Measurements from ENCODE around the gene HMGCLL1.

Gene HMGCLL1

GRCh38 chr6:55584654-55585354, 5.8 kb upstream of the HMGCLL1 start:
- ATAC-seq (ENCODE audit: insufficient read depth, low read depth) (no peak), DNase-seq (no peak)
- H3K9me3 ChIP-seq (ENCODE audit: insufficient read depth, low read length, severe bottlenecking): no peaks in the 10 kb centered on the region
- H3K4me2 ChIP-seq (ENCODE audit: insufficient read depth, low read length): no peak overlapping the region
- no peaks in the 10 kb centered on the region for H4K20me1 ChIP-seq (ENCODE audit: insufficient read depth, low read length)
- H3K4me1 ChIP-seq (ENCODE audit: insufficient read depth, low read length): no peaks in the 10 kb centered on the region
- H3K27me3 ChIP-seq (ENCODE audit: insufficient read depth, low read length, poor library complexity): no peaks in the 10 kb centered on the region
- no peak for TF ChIP-seq EZH2 (IDR thresholded peaks at IDR 0.05; ENCODE audit: borderline replicate concordance, low read depth, low read length, severe bottlenecking)
- TF ChIP-seq CTCF (IDR thresholded peaks at IDR 0.05; ENCODE audit: borderline replicate concordance, extremely low read depth, low read length, poor library complexity, severe bottlenecking): no peak
- no peak overlapping the region for H3K27ac ChIP-seq (ENCODE audit: low read length)
- H3K36me3 ChIP-seq (ENCODE audit: insufficient read depth, low read length): no peaks in the 10 kb centered on the region
- no peaks in the 10 kb centered on the region for H3K79me2 ChIP-seq (ENCODE audit: insufficient read depth, low read length)
- no peak overlapping the region for H3K4me3 ChIP-seq (ENCODE audit: low read depth in 1 of 2, low read length in 2 of 2)
- no peak overlapping the region for H3K9ac ChIP-seq (ENCODE audit: low read depth, low read length)
- no peak overlapping the region for H2AFZ ChIP-seq (ENCODE audit: low read depth, low read length)

DNA sequence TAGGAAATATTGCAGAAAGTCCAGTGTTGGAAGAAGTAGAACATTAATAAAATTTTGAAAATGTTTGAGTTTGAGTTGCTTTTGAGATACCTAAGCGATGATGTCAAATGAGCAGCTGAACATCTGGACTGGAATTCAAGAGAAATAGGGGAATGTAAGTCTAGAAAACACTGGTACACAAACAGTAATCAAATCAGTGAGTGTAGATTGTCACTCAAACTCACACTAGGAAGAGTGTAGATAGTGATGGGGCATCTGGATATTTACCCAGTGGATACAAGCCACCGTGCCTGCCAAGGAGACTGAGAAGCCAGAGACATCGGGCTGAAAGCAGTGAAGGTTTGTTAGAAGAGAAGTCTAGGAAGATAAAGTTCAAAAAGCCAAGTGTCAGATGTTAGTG, 2.2 kb downstream of the HMGCLL1 start:
- H3K4me3 ChIP-seq (ENCODE audit: low read depth in 1 of 2, low read length in 2 of 2): no peak overlapping the region
- no peaks in the 10 kb centered on the region for H3K36me3 ChIP-seq (ENCODE audit: insufficient read depth, low read length)
- TF ChIP-seq CTCF (IDR thresholded peaks at IDR 0.05; ENCODE audit: borderline replicate concordance, extremely low read depth, low read length, poor library complexity, severe bottlenecking) (no peak), EZH2 (IDR thresholded peaks at IDR 0.05; ENCODE audit: borderline replicate concordance, low read depth, low read length, severe bottlenecking) (no peak)
- H4K20me1 ChIP-seq (ENCODE audit: insufficient read depth, low read length): no peaks in the 10 kb centered on the region
- no peaks in the 10 kb centered on the region for H3K4me1 ChIP-seq (ENCODE audit: insufficient read depth, low read length)
- H3K79me2 ChIP-seq (ENCODE audit: insufficient read depth, low read length): no peaks in the 10 kb centered on the region
- ATAC-seq (ENCODE audit: insufficient read depth, low read depth): no peak
- H3K4me2 ChIP-seq (ENCODE audit: insufficient read depth, low read length): no peak overlapping the region
- DNase-seq: no peak
- H3K9me3 ChIP-seq (ENCODE audit: insufficient read depth, low read length, severe bottlenecking): peaks cover 5% of the 10 kb centered on the region
- H2AFZ ChIP-seq (ENCODE audit: low read depth, low read length): no peak overlapping the region
- no peaks in the 10 kb centered on the region for H3K27me3 ChIP-seq (ENCODE audit: insufficient read depth, low read length, poor library complexity)
- no peak overlapping the region for H3K9ac ChIP-seq (ENCODE audit: low read depth, low read length)
- no peak overlapping the region for H3K27ac ChIP-seq (ENCODE audit: low read length)

DNA sequence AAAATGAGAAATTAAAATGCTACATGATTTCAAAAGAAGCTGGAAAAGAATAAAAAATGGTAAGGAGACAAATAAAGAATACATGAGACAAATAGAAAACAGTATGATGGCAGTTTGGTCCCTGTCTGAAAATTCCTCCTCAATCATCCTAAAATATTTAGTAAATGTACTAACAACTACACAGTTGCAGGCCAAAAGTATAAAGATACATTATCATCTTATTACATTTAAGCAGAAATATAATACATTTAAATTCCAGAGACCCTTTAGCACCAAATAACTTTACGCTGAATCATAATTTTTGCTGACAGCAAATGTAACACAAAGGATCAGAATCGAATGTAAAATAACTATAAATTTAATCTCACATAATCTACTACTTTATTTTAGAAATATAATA, 4.4 kb downstream of the HMGCLL1 start:
- DNase-seq: no peak
- Histone ChIP-seq H3K4me3 (ENCODE audit: low read depth in 1 of 2, low read length in 2 of 2) (no peak overlapping the region), H3K27ac (ENCODE audit: low read length) (no peak overlapping the region), H3K4me1 (ENCODE audit: insufficient read depth, low read length) (no peaks in the 10 kb centered on the region), H3K36me3 (ENCODE audit: insufficient read depth, low read length) (no peaks in the 10 kb centered on the region), H3K27me3 (ENCODE audit: insufficient read depth, low read length, poor library complexity) (no peaks in the 10 kb centered on the region), H3K9ac (ENCODE audit: low read depth, low read length) (no peak overlapping the region), H3K4me2 (ENCODE audit: insufficient read depth, low read length) (no peak overlapping the region), H4K20me1 (ENCODE audit: insufficient read depth, low read length) (no peaks in the 10 kb centered on the region), H3K79me2 (ENCODE audit: insufficient read depth, low read length) (no peaks in the 10 kb centered on the region), H2AFZ (ENCODE audit: low read depth, low read length) (no peak overlapping the region), H3K9me3 (ENCODE audit: insufficient read depth, low read length, severe bottlenecking) (peaks cover 5% of the 10 kb centered on the region)
- ATAC-seq (ENCODE audit: insufficient read depth, low read depth): no peak
- TF ChIP-seq CTCF (IDR thresholded peaks at IDR 0.05; ENCODE audit: borderline replicate concordance, extremely low read depth, low read length, poor library complexity, severe bottlenecking) (no peak), EZH2 (IDR thresholded peaks at IDR 0.05; ENCODE audit: borderline replicate concordance, low read depth, low read length, severe bottlenecking) (no peak)

Data from DND-41 (cell line).